Pancreas (tissue), 8 donors: Measurements from ENCODE around the gene ZNF414. TPM values are rescaled to one million over a fixed set of nuclear protein-coding genes. Genes with fewer than 3 reads are reported as not detected.

ENCODE experiments used
- polyA plus RNA-seq, 2 donors: library from polyadenylated mRNA; stranded (reverse); fragments of 200-250 nt; gene quantifications; one replicate each; pipeline ENCODE4 v1.2.3, GENCODE V29; 2013
- total RNA-seq, 6 donors: library from RNA; stranded (reverse); fragmentation: NEBNext Ultra II Directional in 4 of 6; extraction: Animal tissue kit (Norgen Biotek cat#: 25700) in 4 of 6; gene quantifications; one replicate each; pipeline versions ENCODE4 v1.2.1 to v1.2.4, GENCODE V29; 2021 to 2023
- donor health status: healthy with polysubstance abuse.
- donor health status: DM: no; HTN: no; CAD: no; lungs with moderate emphysema.
- donor health status: DM: no; HTN: no; CAD: no.
- donor health status: Bipolar disorder and iron deficiency.
- donor health status: DM: yes; HTN: yes; CAD: no.
- donor health status: DM: no; HTN: no; CAD: no.
- donor health status: DM: no; HTN: no; CAD: no.
- donor health status: DM: yes; HTN: yes; CAD: no.

ZNF414 gene
- total and polyA plus RNA-seq, 8 donors: 7.3 to 36.9 (median 13.1) TPM

Other genes with a start within 250 kb of the ZNF414 start
- 10 to 100 TPM; 13.8 to 24.4 (median 18.2) TPM for gene CD320, start 205.8 kb downstream of the ZNF414 start, total RNA-seq
- gene CD320, start 205.8 kb downstream of the ZNF414 start, polyA plus RNA-seq: 10 to 100 TPM; 22.2 to 58.4 TPM
- 10 to 100 TPM in 5 of 6 donors, 1 to 10 TPM in 1; 7.7 to 17.8 (median 11.2) TPM for gene NDUFA7, start 192.8 kb downstream of the ZNF414 start, total RNA-seq
- gene NDUFA7, start 192.8 kb downstream of the ZNF414 start, polyA plus RNA-seq: 10 to 100 TPM; 71.4 to 81.2 TPM
- 1,000 to 10,000 TPM in 4 of 6 donors, 100 to 1,000 TPM in 2; 892 to 1,524 (median 1,066) TPM for gene RPS28, start 192.7 kb downstream of the ZNF414 start, total RNA-seq
- 100 to 1,000 TPM; 706 to 850 TPM for gene RPS28, start 192.7 kb downstream of the ZNF414 start, polyA plus RNA-seq
- gene KANK3, start 170.9 kb downstream of the ZNF414 start, total RNA-seq: 1 to 10 TPM; 1.7 to 2.3 (median 2.0) TPM
- 10 to 100 TPM in 1 of 2 donors, 1 to 10 TPM in 1; 7.7 to 17.9 TPM for gene KANK3, start 170.9 kb downstream of the ZNF414 start, polyA plus RNA-seq
- gene ANGPTL4, start 150.0 kb downstream of the ZNF414 start, total RNA-seq: 10 to 100 TPM in 4 of 6 donors, 1 to 10 TPM in 2; 2.8 to 82.8 (median 22.5) TPM
- gene ANGPTL4, start 150.0 kb downstream of the ZNF414 start, polyA plus RNA-seq: 100 to 1,000 TPM in 1 of 2 donors, 10 to 100 TPM in 1; 95.0 to 169 TPM
- 10 to 100 TPM; 52.1 to 75.2 (median 56.8) TPM for gene RAB11B, start 123.8 kb downstream of the ZNF414 start, total RNA-seq
- gene RAB11B, start 123.8 kb downstream of the ZNF414 start, polyA plus RNA-seq: 100 to 1,000 TPM in 1 of 2 donors, 10 to 100 TPM in 1; 84.6 to 107 TPM
- gene MARCHF2, start 100.9 kb downstream of the ZNF414 start, total RNA-seq: 10 to 100 TPM in 5 of 6 donors, 1 to 10 TPM in 1; 8.8 to 18.0 (median 11.0) TPM
- 10 to 100 TPM; 17.1 to 22.6 TPM for gene MARCHF2, start 100.9 kb downstream of the ZNF414 start, polyA plus RNA-seq
- gene HNRNPM, start 69.2 kb downstream of the ZNF414 start, total RNA-seq: 10 to 100 TPM; 44.5 to 88.3 (median 66.6) TPM
- gene HNRNPM, start 69.2 kb downstream of the ZNF414 start, polyA plus RNA-seq: 10 to 100 TPM; 52.5 to 90.1 TPM
- 1 to 10 TPM in 2 of 6 donors, under 1 TPM in 4; 0.09 to 4.6 (median 0.70) TPM for gene PRAM1, start 11.5 kb downstream of the ZNF414 start, total RNA-seq
- gene PRAM1, start 11.5 kb downstream of the ZNF414 start, polyA plus RNA-seq: 1 to 10 TPM; 3.0 to 3.7 TPM
- gene MYO1F, start 63.3 kb upstream of the ZNF414 start, total RNA-seq: 10 to 100 TPM in 2 of 6 donors, 1 to 10 TPM in 4; 1.2 to 21.3 (median 4.8) TPM
- gene MYO1F, start 63.3 kb upstream of the ZNF414 start, polyA plus RNA-seq: 1 to 10 TPM; 1.9 to 7.5 TPM
- gene ADAMTS10, start 96.5 kb upstream of the ZNF414 start, total RNA-seq: 10 to 100 TPM in 4 of 6 donors, 1 to 10 TPM in 2; 6.7 to 45.2 (median 15.7) TPM
- 100 to 1,000 TPM in 1 of 2 donors, 10 to 100 TPM in 1; 46.6 to 106 TPM for gene ADAMTS10, start 96.5 kb upstream of the ZNF414 start, polyA plus RNA-seq
- not detected for gene NFILZ, start 116.5 kb upstream of the ZNF414 start, total RNA-seq
- not detected for gene NFILZ, start 116.5 kb upstream of the ZNF414 start, polyA plus RNA-seq
- gene ACTL9, start 184.6 kb upstream of the ZNF414 start, total RNA-seq: not detected
- gene ACTL9, start 184.6 kb upstream of the ZNF414 start, polyA plus RNA-seq: not detected
- gene OR2Z1, start 207.5 kb upstream of the ZNF414 start, total RNA-seq: not detected
- not detected for gene OR2Z1, start 207.5 kb upstream of the ZNF414 start, polyA plus RNA-seq